NOMO-1 (cell line): Measurements from ENCODE around the gene USP17L26.
"Not testable (repeated sequence)": the region's sequence is repeated elsewhere in the genome, so short reads cannot be mapped to it uniquely, and the experiment has no call there.

ENCODE experiments used
- DNase-seq, 2 experiments: peaks; one replicate each; lab custom pipeline; 2025; ENCODE audit not compliant: unreplicated experiment in 2 of 2; lab: John Stamatoyannopoulos, UW

The USP17L26 gene, protein sequence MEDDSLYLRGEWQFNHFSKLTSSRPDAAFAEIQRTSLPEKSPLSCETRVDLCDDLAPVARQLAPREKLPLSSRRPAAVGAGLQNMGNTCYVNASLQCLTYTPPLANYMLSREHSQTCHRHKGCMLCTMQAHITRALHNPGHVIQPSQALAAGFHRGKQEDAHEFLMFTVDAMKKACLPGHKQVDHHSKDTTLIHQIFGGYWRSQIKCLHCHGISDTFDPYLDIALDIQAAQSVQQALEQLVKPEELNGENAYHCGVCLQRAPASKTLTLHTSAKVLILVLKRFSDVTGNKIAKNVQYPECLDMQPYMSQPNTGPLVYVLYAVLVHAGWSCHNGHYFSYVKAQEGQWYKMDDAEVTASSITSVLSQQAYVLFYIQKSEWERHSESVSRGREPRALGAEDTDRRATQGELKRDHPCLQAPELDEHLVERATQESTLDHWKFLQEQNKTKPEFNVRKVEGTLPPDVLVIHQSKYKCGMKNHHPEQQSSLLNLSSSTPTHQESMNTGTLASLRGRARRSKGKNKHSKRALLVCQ

DNA sequence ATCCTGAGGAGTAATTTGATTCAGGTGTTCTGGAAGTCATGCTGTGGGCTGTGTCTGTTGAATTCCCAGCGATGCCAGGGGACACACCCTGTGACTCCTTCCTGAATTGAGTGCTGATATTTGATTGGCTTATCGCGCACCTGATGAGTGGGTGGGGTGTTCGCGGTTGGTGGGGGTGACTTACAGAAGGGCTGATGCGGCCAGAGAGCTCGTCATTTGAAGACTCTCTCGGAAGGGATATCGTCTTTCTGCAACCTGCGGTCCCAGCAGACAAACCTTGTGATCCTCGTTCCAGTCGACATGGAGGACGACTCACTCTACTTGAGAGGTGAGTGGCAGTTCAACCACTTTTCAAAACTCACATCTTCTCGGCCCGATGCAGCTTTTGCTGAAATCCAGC is at the start of gene USP17L26:
Gene USP17L26, plus strand, starts transcription at position 301 of the 400 bp plus-strand sequence. Its CDS starts 0 bp downstream, at position 301.
- not testable (repeated sequence) for DNase-seq

- not testable (repeated sequence) for DNase-seq
Measured at GRCh38 chr4:9324191-9324590, 10.3 kb upstream of the USP17L26 start.

DNA sequence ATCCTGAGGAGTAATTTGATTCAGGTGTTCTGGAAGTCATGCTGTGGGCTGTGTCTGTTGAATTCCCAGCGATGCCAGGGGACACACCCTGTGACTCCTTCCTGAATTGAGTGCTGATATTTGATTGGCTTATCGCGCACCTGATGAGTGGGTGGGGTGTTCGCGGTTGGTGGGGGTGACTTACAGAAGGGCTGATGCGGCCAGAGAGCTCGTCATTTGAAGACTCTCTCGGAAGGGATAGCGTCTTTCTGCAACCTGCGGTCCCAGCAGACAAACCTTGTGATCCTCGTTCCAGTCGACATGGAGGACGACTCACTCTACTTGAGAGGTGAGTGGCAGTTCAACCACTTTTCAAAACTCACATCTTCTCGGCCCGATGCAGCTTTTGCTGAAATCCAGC is 9.6 kb upstream of the USP17L26 start, which contains the start of gene USP17L24:
Gene USP17L24, plus strand, starts transcription at position 301 of the 400 bp plus-strand sequence. Its CDS starts 0 bp downstream, at position 301.
- not testable (repeated sequence) for DNase-seq

DNA sequence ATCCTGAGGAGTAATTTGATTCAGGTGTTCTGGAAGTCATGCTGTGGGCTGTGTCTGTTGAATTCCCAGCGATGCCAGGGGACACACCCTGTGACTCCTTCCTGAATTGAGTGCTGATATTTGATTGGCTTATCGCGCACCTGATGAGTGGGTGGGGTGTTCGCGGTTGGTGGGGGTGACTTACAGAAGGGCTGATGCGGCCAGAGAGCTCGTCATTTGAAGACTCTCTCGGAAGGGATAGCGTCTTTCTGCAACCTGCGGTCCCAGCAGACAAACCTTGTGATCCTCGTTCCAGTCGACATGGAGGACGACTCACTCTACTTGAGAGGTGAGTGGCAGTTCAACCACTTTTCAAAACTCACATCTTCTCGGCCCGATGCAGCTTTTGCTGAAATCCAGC is 4.8 kb upstream of the USP17L26 start, which contains the start of gene USP17L25:
Gene USP17L25, plus strand, starts transcription at position 301 of the 400 bp plus-strand sequence. Its CDS starts 0 bp downstream, at position 301.
- DNase-seq: not testable (repeated sequence)

GRCh38 chr4:9339103-9339502 is 4.6 kb downstream of the USP17L26 start, which contains the start of gene USP17L5:
Gene USP17L5 (plus strand): TSS chr4:9339403. CDS start chr4:9339403, 0 bp downstream.
- DNase-seq: not testable (repeated sequence)

GRCh38 chr4:9343848-9344247 is 9.4 kb downstream of the USP17L26 start, which contains the start of gene USP17L27:
Gene USP17L27 (plus strand): TSS chr4:9344148. CDS start chr4:9344148, 0 bp downstream.
- DNase-seq: not testable (repeated sequence)

GRCh38 chr4:9348593-9348992 is 14.1 kb downstream of the USP17L26 start, which contains the start of gene USP17L28:
Gene USP17L28 (plus strand): TSS chr4:9348893. CDS start chr4:9348893, 0 bp downstream.
- DNase-seq: not testable (repeated sequence)

GRCh38 chr4:9350866-9351265 is 16.4 kb downstream of the USP17L26 start:
- DNase-seq: not testable (repeated sequence)

- not testable (repeated sequence) for DNase-seq
Measured at GRCh38 chr4:9353338-9353737, 18.9 kb downstream of the USP17L26 start, which contains the start of gene USP17L29. Gene USP17L29 (plus strand): TSS chr4:9353638. CDS start chr4:9353638, 0 bp downstream.

DNA sequence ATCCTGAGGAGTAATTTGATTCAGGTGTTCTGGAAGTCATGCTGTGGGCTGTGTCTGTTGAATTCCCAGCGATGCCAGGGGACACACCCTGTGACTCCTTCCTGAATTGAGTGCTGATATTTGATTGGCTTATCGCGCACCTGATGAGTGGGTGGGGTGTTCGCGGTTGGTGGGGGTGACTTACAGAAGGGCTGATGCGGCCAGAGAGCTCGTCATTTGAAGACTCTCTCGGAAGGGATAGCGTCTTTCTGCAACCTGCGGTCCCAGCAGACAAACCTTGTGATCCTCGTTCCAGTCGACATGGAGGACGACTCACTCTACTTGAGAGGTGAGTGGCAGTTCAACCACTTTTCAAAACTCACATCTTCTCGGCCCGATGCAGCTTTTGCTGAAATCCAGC is 28.4 kb downstream of the USP17L26 start, which contains the start of gene USP17L30:
Gene USP17L30, plus strand, starts transcription at position 301 of the 400 bp plus-strand sequence. Its CDS starts 0 bp downstream, at position 301.
- DNase-seq: not testable (repeated sequence)

GRCh38 chr4:9379881-9380280 is 45.4 kb downstream of the USP17L26 start:
- not testable (repeated sequence) for DNase-seq

- DNase-seq: not testable (repeated sequence)
Measured at GRCh38 chr4:9381012-9381534, 46.6 kb downstream of the USP17L26 start.

DNA sequence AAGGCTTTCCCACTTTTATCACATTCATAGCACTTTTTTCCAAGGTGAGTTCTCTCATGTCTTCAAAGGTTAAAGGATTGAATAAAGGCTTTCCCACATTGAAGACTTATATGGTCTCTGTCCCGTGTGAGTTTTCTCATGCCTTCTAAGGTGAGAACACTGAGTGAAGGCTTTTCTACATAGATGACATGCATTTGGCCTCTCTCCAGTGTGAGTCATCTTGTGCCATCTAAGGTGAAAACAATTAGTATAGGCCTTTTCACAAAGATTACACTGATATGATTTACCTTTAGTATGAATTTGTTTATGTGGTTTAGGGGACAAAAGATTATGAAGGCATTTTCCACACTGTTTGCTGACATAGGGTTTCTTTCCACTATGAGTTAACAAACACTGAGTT is 49.7 kb downstream of the USP17L26 start:
- DNase-seq: no peak
